GM20431 (cell line): ENCODE results near the gene ZKSCAN5.

Experiments
- in situ Hi-C: fragments of 300-500 bp; cut with MseI, MboI; formaldehyde crosslinking; loops from one replicate; pipeline ENCODE4 v1.15.0; 2020; ENCODE audit warnings: low sequenced_read_pairs; ENCODE audit not compliant: unreplicated experiment

The ZKSCAN5 gene

GRCh38 chr7:99504603-99505323 lies at the start of gene ZKSCAN5:
TSS of gene ZKSCAN5 (plus strand) at chr7:99504662. CDS start at chr7:99506045, 1,383 bp downstream.
- in situ Hi-C loops, result no loop called here

GRCh38 chr7:99455874-99456273 lies 48.6 kb upstream of the ZKSCAN5 start:
- in situ Hi-C loops, result no loop called here

DNA sequence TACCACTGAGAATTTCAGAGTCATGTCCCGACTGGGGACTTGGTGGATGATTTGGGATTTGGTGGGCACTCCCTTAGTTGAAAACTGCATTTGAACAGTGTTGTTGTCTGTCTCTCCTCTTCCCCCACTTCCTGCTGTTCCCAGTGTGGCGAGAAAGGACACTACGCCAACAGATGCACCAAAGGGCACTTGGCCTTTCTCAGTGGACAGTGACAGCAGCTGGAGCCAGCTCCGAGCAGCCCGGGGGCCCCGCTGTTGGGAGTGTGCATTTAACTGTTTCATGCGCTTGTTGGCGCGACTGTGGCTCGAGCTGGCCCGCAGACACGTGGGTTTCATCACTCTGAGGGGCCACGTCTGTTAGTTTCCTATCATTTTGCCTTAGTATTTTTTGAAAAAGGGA lies 48.2 kb upstream of the ZKSCAN5 start:
- in situ Hi-C loops, result no loop called here

- in situ Hi-C loops, result no loop called here
These were observed 47.3 kb upstream of the ZKSCAN5 start for GRCh38 chr7:99457050-99457649.

- in situ Hi-C loops, result no loop called here
These were observed 46.6 kb upstream of the ZKSCAN5 start for GRCh38 chr7:99457650-99458493.

DNA sequence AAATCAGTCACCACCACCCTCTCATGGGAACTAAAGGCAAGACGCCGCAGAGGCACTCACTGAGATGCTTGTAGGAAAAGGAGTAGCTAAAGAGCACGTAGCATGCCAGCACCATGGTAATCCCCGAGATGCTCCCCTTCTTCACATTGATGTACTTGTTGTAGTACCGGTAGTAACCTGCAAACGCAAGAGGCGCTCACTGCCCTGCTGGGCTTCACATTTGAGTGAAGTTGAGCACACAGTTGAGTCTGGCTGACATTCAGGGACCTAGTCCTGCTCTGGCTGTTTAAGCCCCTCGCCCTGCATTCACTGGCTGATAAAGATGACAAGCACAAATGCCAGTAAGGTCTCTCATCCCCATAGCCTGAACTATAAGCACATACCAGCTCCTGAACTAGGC lies 45.4 kb upstream of the ZKSCAN5 start:
- in situ Hi-C loops, result no loop called here

DNA sequence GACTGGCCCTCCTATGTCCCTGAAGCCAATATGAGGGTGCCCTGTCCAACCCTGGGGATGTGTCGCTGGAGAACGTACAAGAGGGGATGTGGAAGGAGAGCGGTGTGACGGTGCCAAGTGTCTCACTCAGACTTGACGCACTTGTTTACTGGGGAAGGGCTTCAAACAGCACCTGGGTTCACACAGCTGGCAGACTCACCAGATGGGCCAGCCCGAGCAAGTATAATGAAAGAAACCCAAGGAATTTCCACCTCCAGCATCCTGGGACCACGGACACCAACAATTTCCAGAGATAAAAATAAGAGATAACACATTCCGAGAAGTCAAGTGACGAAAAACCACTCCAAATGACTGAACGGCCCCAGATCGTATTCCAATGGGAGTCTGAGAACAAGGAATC lies 43.8 kb upstream of the ZKSCAN5 start:
- in situ Hi-C loops, result no loop called here

DNA sequence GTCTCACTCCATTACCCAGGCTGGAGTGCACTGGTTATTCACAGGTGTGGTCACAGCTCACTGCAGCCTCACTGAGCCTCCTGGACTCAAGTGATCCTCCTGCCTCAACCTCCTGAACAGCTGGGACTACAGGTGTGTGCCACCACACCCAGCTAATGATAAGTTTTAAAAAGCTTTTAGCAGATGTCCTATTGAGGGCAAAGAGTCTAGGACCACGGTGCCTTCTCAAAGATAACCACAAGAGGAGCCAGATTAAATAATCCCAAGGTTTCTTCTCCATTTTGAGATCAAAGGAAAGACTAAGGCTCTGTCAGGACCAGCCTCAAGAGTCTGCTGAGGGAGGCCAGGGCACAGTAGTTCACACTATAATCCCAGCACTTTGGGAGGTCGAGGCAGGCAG lies 43.2 kb upstream of the ZKSCAN5 start:
- in situ Hi-C loops, result no loop called here

DNA sequence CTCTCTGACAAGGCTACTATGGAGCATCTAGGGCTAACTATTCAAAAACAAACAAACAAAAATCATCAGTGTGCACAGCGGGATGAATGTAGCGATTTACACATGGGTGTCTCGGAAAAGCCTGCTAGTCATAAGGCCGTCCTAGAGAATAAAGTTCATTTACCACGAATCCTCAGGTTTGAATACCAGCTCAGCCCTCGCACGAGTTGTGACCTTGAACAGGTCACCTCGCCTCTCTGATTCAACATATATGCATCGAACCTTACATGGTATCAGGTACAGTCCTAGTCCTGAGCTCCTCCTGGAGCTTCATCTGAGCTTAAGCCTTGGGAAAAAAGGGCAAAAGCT lies 39.1 kb upstream of the ZKSCAN5 start:
- in situ Hi-C loops, result no loop called here

GRCh38 chr7:99468336-99468918 lies 36.0 kb upstream of the ZKSCAN5 start:
- in situ Hi-C loops, result no loop called here

DNA sequence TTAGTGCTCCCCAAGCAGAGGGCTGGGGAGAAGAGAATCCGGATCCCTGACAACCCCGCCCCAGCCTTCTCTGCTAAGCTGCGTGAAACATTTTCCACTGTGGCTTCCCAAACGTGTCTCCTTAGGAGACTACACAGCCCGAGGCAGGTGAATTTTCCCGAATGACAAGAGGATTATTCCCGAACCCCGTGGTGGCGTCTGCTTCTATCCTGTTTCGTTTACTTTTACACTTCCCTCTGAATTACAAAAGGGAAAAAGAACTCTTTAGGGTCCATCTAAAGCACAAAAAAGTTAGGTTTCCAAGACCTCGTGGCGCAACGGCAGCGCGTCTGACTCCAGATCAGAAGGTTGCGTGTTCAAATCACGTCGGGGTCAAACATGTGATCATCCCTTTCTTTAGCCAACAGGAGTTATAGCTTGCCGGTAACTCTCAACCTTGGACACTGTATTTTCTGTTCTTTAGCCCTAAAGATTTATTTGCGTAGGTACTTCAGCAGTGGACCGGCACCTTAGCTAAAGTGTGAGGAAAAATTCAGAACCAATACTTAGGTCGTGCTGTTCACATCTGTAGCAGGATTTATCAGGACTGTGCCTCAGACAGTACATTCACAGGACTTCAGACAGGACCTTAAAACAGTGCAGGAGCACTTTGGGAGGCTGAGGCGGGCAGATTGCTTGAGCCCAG lies 34.9 kb upstream of the ZKSCAN5 start:
- in situ Hi-C loops, result no loop called here

GRCh38 chr7:99472561-99473314 lies 31.7 kb upstream of the ZKSCAN5 start, which contains the start of gene ZNF789:
TSS of gene ZNF789 (plus strand) at chr7:99472890. CDS start at chr7:99476457, 3,567 bp downstream.
- in situ Hi-C loops, result no loop called here

- in situ Hi-C loops, result no loop called here
These were observed 31.2 kb upstream of the ZKSCAN5 start for GRCh38 chr7:99473315-99473596.

GRCh38 chr7:99476107-99476506 lies 28.4 kb upstream of the ZKSCAN5 start:
- in situ Hi-C loops, result no loop called here

DNA sequence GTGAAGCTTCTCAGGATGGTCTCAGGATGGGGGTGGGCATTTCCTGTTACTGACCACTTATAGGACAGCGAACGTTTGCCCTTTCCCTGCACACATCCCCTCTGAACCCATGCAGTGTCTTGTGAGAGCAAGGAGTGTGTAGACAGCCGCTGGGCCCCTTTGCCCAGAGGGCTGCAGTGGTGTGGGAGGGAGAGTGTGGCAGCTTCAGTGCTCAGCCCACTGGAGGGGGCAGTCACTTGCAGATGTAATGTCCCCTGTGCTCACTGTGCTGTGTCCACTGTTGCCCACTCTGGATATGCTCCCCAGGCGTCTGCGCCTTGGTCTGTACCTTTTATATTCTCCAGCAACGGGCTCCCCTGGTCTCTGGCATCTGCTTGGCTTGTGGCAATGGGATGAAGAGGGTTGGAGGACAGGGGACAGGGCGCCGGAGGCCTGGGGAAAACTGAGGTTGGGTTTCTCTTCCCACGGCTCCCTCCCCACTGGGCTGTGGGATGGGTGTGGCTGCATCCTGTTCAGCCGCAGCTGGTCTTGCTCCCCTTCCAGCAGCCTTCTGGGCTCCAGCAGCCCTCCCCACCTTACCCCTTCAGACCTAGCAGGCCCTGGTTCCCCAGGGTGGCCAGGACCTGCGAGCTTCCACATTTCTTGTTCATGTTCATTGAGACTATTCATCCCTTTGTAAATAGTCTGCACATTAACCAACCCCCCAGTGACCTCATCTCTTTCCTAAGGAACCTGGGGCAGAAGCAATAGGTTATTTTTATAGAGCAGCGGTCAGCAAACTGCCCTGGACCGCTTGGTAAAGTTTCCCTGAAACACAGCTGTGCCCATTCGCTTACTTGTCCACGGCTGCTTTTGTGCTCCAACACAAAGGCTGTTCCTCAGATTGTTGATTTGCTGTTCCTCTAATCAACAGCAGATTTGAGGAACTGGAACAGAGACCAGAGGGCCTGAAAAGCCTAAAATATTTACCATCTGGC lies 25.7 kb upstream of the ZKSCAN5 start:
- in situ Hi-C loops, result no loop called here

GRCh38 chr7:99485094-99485493 lies 19.4 kb upstream of the ZKSCAN5 start:
- in situ Hi-C loops, result no loop called here

DNA sequence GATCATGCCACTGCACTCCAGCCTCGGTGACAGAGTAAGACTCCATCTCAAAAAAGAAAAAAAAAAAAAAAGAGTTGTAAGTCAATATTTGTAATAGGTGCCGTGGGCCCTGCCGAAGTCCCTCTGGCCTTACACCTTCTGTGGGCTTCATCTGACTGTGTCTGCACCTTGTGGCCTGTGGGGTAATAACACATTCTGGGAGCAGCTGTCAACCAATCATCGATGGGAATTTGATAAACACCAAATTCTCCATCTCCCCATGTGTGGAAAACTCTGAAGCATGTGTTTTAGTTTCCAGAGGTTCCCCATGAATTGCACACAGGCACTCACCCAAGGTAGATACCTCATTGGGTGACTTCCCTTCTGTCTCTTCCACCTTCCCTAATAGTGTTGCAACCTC lies 15.2 kb upstream of the ZKSCAN5 start:
- in situ Hi-C loops, result no loop called here

- in situ Hi-C loops, result no loop called here
These were observed 13.6 kb upstream of the ZKSCAN5 start for GRCh38 chr7:99490878-99491277.

DNA sequence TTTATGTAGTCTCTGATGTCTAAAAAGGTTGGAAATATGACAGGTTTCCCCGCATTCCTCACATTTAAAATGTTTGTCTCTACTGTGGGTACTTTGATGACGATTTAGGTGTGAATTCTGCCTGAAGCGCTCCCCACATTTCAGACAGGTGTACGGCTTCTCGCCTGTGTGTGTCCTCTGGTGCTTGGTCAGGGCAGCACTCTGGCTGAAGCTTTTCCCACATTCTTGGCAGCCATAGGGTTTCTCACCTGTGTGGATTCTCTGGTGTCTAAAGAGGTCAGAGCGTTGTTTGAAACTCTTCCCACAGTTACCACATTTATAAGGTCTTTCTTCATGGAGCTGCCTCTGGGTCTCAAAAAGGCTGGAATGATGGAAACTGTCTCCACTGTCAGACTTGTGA lies 10.6 kb upstream of the ZKSCAN5 start:
- in situ Hi-C loops, result no loop called here
